CD4-positive, alpha-beta T cell (primary cell): Measurements from ENCODE around the gene STAT6. TPM values are rescaled to one million over a fixed set of nuclear protein-coding genes. Genes with fewer than 3 reads are reported as not detected.

Experiments
- ATAC-seq: fragments of 200-7000 bp; cut with Tn5 transposase; one replicate; pipeline ENCODE4 v1.10.0; 2022; ENCODE audit warnings: mild to moderate bottlenecking; ENCODE audit not compliant: poor library complexity
- CTCF ChIA-PET: fragments of 350-600 bp; sonication (Branson Sonifier 250); formaldehyde crosslinking; loops from one replicate; lab custom pipeline; 2021; ENCODE audit warnings: antibody characterized with exemption, inconsistent platforms; lab: Charles Lee
- POLR2A ChIA-PET: fragments of 350-600 bp; sonication (Branson Sonifier 250); formaldehyde crosslinking; loops from one replicate; lab custom pipeline; 2021; ENCODE audit warnings: antibody characterized with exemption, inconsistent platforms; lab: Charles Lee
- DNase-seq, 14 experiments: peaks; one replicate each; pipeline ENCODE4 v3.0.0-alpha.2; 2013 to 2020; ENCODE audit warnings: mixed read lengths in 2 of 14
- H3K27ac ChIP-seq, 2 donors: one replicate each; pipeline versions ENCODE4 v1.5.1 to v1.7.0; 2013; ENCODE audit warnings: low read length in 2 of 2, low read depth in 1 of 2, mild to moderate bottlenecking in 1 of 2
- H3K27me3 ChIP-seq, 2 experiments: 1 replicate in 1 of 2; 2 replicates in 1 of 2; pipeline versions ENCODE4 v1.6.1 to v1.7.0; 2013; ENCODE audit warnings: low read length in 2 of 2, control low read depth in 1 of 2, mild to moderate bottlenecking in 1 of 2, moderate library complexity in 1 of 2; ENCODE audit not compliant: insufficient read depth in 2 of 2, control insufficient read depth in 1 of 2
- H3K36me3 ChIP-seq: one replicate; pipeline ENCODE4 v1.6.1; 2013; ENCODE audit warnings: low read length, control low read depth; ENCODE audit not compliant: insufficient read depth
- H3K4me1 ChIP-seq: one replicate; pipeline ENCODE4 v1.6.1; 2013; ENCODE audit warnings: low read length, control low read depth; ENCODE audit not compliant: insufficient read depth
- H3K4me3 ChIP-seq: one replicate; pipeline ENCODE4 v1.5.1; 2013; ENCODE audit warnings: mild to moderate bottlenecking, low read length, moderate library complexity
- H3K9me3 ChIP-seq, 2 experiments: 1 replicate in 1 of 2; 2 replicates in 1 of 2; pipeline versions ENCODE4 v1.6.1 to v1.7.0; 2013; ENCODE audit warnings: low read length in 2 of 2, mild to moderate bottlenecking in 2 of 2, control low read depth in 1 of 2, moderate library complexity in 1 of 2; ENCODE audit not compliant: control insufficient read depth in 1 of 2, insufficient read depth in 1 of 2
- H3K27ac Mint-ChIP-seq: one replicate; pipeline ENCODE4 v1.8.0; 2020; ENCODE audit warnings: mixed read lengths
- H3K27me3 Mint-ChIP-seq: one replicate; pipeline ENCODE4 v1.8.0; 2021; ENCODE audit warnings: mixed read lengths
- H3K36me3 Mint-ChIP-seq: one replicate; pipeline ENCODE4 v1.8.0; 2021; ENCODE audit warnings: low read depth, mixed read lengths
- H3K4me1 Mint-ChIP-seq: one replicate; pipeline ENCODE4 v1.8.0; 2021; ENCODE audit warnings: low read depth, mixed read lengths
- H3K4me3 Mint-ChIP-seq: one replicate; pipeline ENCODE4 v1.8.0; 2020; ENCODE audit warnings: mild to moderate bottlenecking, mixed read lengths
- H3K9me3 Mint-ChIP-seq: one replicate; pipeline ENCODE4 v1.8.0; 2020; ENCODE audit warnings: mixed read lengths
- CTCF ChIP-seq: fragments of 200-600 bp; IDR thresholded peaks from one replicate; pipeline ENCODE4 v1.8.0; 2022; ENCODE audit warnings: antibody characterized with exemption, mild to moderate bottlenecking
- intact Hi-C, 2 experiments: fragments of 100-400 bp; cut with DNase I in 1 of 2; cut with micrococcal nuclease in 1 of 2; formaldehyde crosslinking; loops; one replicate each; pipeline versions ENCODE4 v1.15.1 to v1.9.0; 2023 to 2025; cut with DNase I, micrococcal nuclease
- total RNA-seq, 174 experiments: library from RNA in 2 of 174; stranded (reverse) in 2 of 174; gene quantifications; one replicate each; pipeline ENCODE4 v1.2.3 and lab custom pipeline; 2021 to 2026

The STAT6 gene
- total RNA-seq, 2 experiments from 2014 or later, result 133 to 144 TPM

- Histone ChIP-seq H3K4me3 (no peak overlapping the region), H3K27ac (no peak overlapping the region), H3K9me3 (no peaks in the 10 kb centered on the region), H3K27me3 (no peaks in the 10 kb centered on the region), H3K4me1 (no peaks in the 10 kb centered on the region), H3K36me3 (no peaks in the 10 kb centered on the region)
- ChIA-PET POLR2A (interaction anchor here (1.2 kb wide), 1 partner anchor 40 kb away, joined by 4 read pairs; no protein-coding TSS in a partner anchor), CTCF (no interaction called here)
- intact Hi-C loops, result no loop called here
- Mint-ChIP-seq H3K9me3 (no peaks in the 10 kb centered on the region), H3K4me3 (no peak overlapping the region), H3K36me3 (no peaks in the 10 kb centered on the region), H3K27me3 (no peaks in the 10 kb centered on the region), H3K4me1 (no peaks in the 10 kb centered on the region), H3K27ac (no peak overlapping the region)
- no peak for DNase-seq
- no peak for ATAC-seq
- TF ChIP-seq CTCF, result no peak
These were observed 37.5 kb upstream of the STAT6 start for GRCh38 chr12:57148469-57149244.

GRCh38 chr12:57146961-57147944 lies 36.1 kb upstream of the STAT6 start, which contains the start of gene LRP1-AS:
LRP1-AS (minus strand) TSS chr12:57147619.
- CTCF ChIA-PET, result no interaction called here
- Mint-ChIP-seq H3K4me3 (no peak within 1 kb of the TSS), H3K9me3 (no peaks in the 10 kb centered on the region), H3K4me1 (peaks cover 6% of the 10 kb centered on the region), H3K27ac (no peak within 1 kb of the TSS), H3K36me3 (no peaks in the 10 kb centered on the region), H3K27me3 (no peaks in the 10 kb centered on the region)
- Histone ChIP-seq H3K27me3 (no peaks in the 10 kb centered on the region), H3K4me3 (no peak within 1 kb of the TSS), H3K4me1 (peaks cover 5% of the 10 kb centered on the region), H3K36me3 (no peaks in the 10 kb centered on the region), H3K27ac (no peak within 1 kb of the TSS), H3K9me3 (no peaks in the 10 kb centered on the region)
- no peak for ATAC-seq
- DNase-seq, result no peak
- intact Hi-C loops, result no loop called here
- TF ChIP-seq CTCF, result no peak
- POLR2A ChIA-PET, result no interaction called here

GRCh38 chr12:57146092-57146491 lies 34.9 kb upstream of the STAT6 start:
- DNase-seq, result no peak
- Histone ChIP-seq H3K36me3 (no peaks in the 10 kb centered on the region), H3K27ac (no peak overlapping the region), H3K9me3 (no peaks in the 10 kb centered on the region), H3K4me1 (peaks cover 5% of the 10 kb centered on the region), H3K4me3 (no peak overlapping the region), H3K27me3 (no peaks in the 10 kb centered on the region)
- ChIA-PET CTCF (no interaction called here), POLR2A (no interaction called here)
- H3K9me3 Mint-ChIP-seq, result no peaks in the 10 kb centered on the region
- H3K27ac Mint-ChIP-seq, result no peak overlapping the region
- ATAC-seq, result no peak
- H3K4me1 Mint-ChIP-seq, result peaks cover 6% of the 10 kb centered on the region
- TF ChIP-seq CTCF, result no peak
- H3K4me3 Mint-ChIP-seq, result no peak overlapping the region
- H3K36me3 Mint-ChIP-seq, result no peaks in the 10 kb centered on the region
- intact Hi-C loops, result no loop called here
- no peaks in the 10 kb centered on the region for H3K27me3 Mint-ChIP-seq
